Fibroblast of gingiva (primary cell): ENCODE data around the gene NXPH4.

Experiments
- DNase-seq: peaks from one replicate; pipeline ENCODE4 v3.0.0-alpha.2; 2011; ENCODE audit warnings: low read depth

Gene NXPH4

GRCh38 chr12:57203791-57204190, 12.8 kb upstream of the NXPH4 start:
- DNase-seq = no peak

GRCh38 chr12:57204454-57204853, 12.1 kb upstream of the NXPH4 start:
- no peak for DNase-seq

- DNase-seq = no peak
These were observed 11.4 kb upstream of the NXPH4 start for GRCh38 chr12:57205186-57205585.

GRCh38 chr12:57205931-57206330, 10.7 kb upstream of the NXPH4 start:
- DNase-seq = no peak

GRCh38 chr12:57207731-57208630, 8.6 kb upstream of the NXPH4 start:
- no peak for DNase-seq

GRCh38 chr12:57208631-57209282, 7.8 kb upstream of the NXPH4 start:
- no peak for DNase-seq

- DNase-seq = no peak
These were observed 6.7 kb upstream of the NXPH4 start for GRCh38 chr12:57209916-57210315.

- no peak for DNase-seq
These were observed 6.1 kb upstream of the NXPH4 start for GRCh38 chr12:57210461-57210860.

GRCh38 chr12:57210926-57211692, 5.5 kb upstream of the NXPH4 start:
- no peak for DNase-seq

GRCh38 chr12:57211791-57212700, 4.5 kb upstream of the NXPH4 start:
- no peak for DNase-seq

GRCh38 chr12:57212701-57213057, 3.9 kb upstream of the NXPH4 start:
- DNase-seq = no peak

- DNase-seq = peak; percentile 87
These were observed 3.4 kb upstream of the NXPH4 start for GRCh38 chr12:57213058-57213715.

GRCh38 chr12:57213763-57214397, 2.7 kb upstream of the NXPH4 start:
- DNase-seq = peak; percentile 48

- no peak for DNase-seq
These were observed 2.2 kb upstream of the NXPH4 start for GRCh38 chr12:57214398-57214781.

- no peak for DNase-seq
These were observed 1.5 kb upstream of the NXPH4 start for GRCh38 chr12:57215065-57215464.

- peak; percentile 42 for DNase-seq
These were observed 953 bp upstream of the NXPH4 start for GRCh38 chr12:57215668-57216013.

- DNase-seq = no peak
These were observed 606 bp downstream of the NXPH4 start for GRCh38 chr12:57216921-57217879.

- no peak for DNase-seq
These were observed 1.6 kb downstream of the NXPH4 start for GRCh38 chr12:57218030-57218853.
